Hippocampal formation (tissue), 2 donors: ENCODE measurements around the gene SPAG6.

ENCODE experiments used
- DNase-seq, 2 donors: peaks; one replicate each; lab custom pipeline; 2025; lab: John Stamatoyannopoulos, UW

Gene SPAG6

GRCh38 chr10:22459496-22459895 lies 114.2 kb downstream of the SPAG6 start:
- DNase-seq, result no peak

- no peak for DNase-seq
These were observed 114.8 kb downstream of the SPAG6 start for GRCh38 chr10:22460101-22460500.

GRCh38 chr10:22460531-22461403 lies 115.5 kb downstream of the SPAG6 start:
- DNase-seq, result no peak

GRCh38 chr10:22461891-22462290 lies 116.6 kb downstream of the SPAG6 start:
- DNase-seq, result no peak

- no peak for DNase-seq
These were observed 118.0 kb downstream of the SPAG6 start for GRCh38 chr10:22463255-22463654.

- no peak for DNase-seq
These were observed 119.8 kb downstream of the SPAG6 start for GRCh38 chr10:22464966-22465629.

- DNase-seq, result no peak
These were observed 121.6 kb downstream of the SPAG6 start for GRCh38 chr10:22466763-22467334.
